KMS-11 (cell line): Measurements from ENCODE around the gene EXOC7.

Source experiments
- H2AFZ ChIP-seq: fragments of 200-600 bp; sonication (generic); 2 replicates; pipeline ENCODE4 v1.6.1; 2016; ENCODE audit warnings: antibody characterized with exemption, mixed run types, low read depth
- H3K27ac ChIP-seq: fragments of 200-600 bp; sonication (generic); 2 replicates; pipeline ENCODE4 v1.6.1; 2016; ENCODE audit warnings: mild to moderate bottlenecking, mixed run types
- H3K27me3 ChIP-seq: fragments of 200-600 bp; sonication (generic); 2 replicates; pipeline ENCODE4 v1.6.1; 2017; ENCODE audit warnings: mild to moderate bottlenecking, low read depth, mixed run types, moderate library complexity; ENCODE audit not compliant: insufficient read depth
- H3K36me3 ChIP-seq: fragments of 200-600 bp; sonication (generic); 2 replicates; pipeline ENCODE4 v1.6.1; 2017; ENCODE audit warnings: mild to moderate bottlenecking, mixed run types; ENCODE audit not compliant: insufficient read depth
- H3K4me1 ChIP-seq: fragments of 200-600 bp; sonication (generic); 2 replicates; pipeline ENCODE4 v1.6.1; 2016; ENCODE audit warnings: mild to moderate bottlenecking, low read depth, mixed run types; ENCODE audit not compliant: poor library complexity, severe bottlenecking
- H3K4me2 ChIP-seq: fragments of 200-600 bp; sonication (generic); 2 replicates; pipeline ENCODE4 v1.7.0; 2016; ENCODE audit warnings: mild to moderate bottlenecking, mixed run types
- H3K4me3 ChIP-seq: fragments of 200-600 bp; sonication (generic); IDR thresholded peaks from 2 replicates; pipeline ENCODE4 v1.6.1; 2017; ENCODE audit warnings: low read depth, low read length, mixed read lengths; ENCODE audit not compliant: insufficient read depth
- H3K79me2 ChIP-seq: fragments of 200-600 bp; sonication (generic); 2 replicates; pipeline ENCODE4 v1.6.1; 2016; ENCODE audit warnings: low read depth, mixed run types; ENCODE audit not compliant: insufficient read depth
- H3K9ac ChIP-seq: fragments of 200-600 bp; sonication (generic); 2 replicates; pipeline ENCODE4 v1.6.1; 2016; ENCODE audit warnings: mild to moderate bottlenecking, mixed run types
- H4K20me1 ChIP-seq: fragments of 200-600 bp; sonication (generic); 2 replicates; pipeline ENCODE4 v1.6.1; 2016; ENCODE audit warnings: mild to moderate bottlenecking, mixed run types; ENCODE audit not compliant: insufficient read depth
- CTCF ChIP-seq: fragments of 200-600 bp; sonication (generic); conservative IDR thresholded peaks from 2 replicates; pipeline ENCODE4 v1.6.1; 2017; ENCODE audit warnings: low read depth, mild to moderate bottlenecking, antibody characterized with exemption, low read length, moderate library complexity, mixed read lengths

EXOC7 gene

GRCh38 chr17:76034428-76035350, 68.9 kb downstream of the EXOC7 start:
- TF ChIP-seq CTCF: no peak
- H3K79me2 ChIP-seq: no peaks in the 10 kb centered on the region
- H3K4me3 ChIP-seq: no peak overlapping the region
- H3K27ac ChIP-seq: no peak overlapping the region
- no peak overlapping the region for H3K9ac ChIP-seq
- H3K27me3 ChIP-seq: no peaks in the 10 kb centered on the region
- H2AFZ ChIP-seq: no peak overlapping the region
- no peaks in the 10 kb centered on the region for H4K20me1 ChIP-seq
- H3K4me2 ChIP-seq: no peak overlapping the region
- no peaks in the 10 kb centered on the region; the same call in 1 of the 2 replicates for H3K36me3 ChIP-seq
- no peaks in the 10 kb centered on the region for H3K4me1 ChIP-seq

- Histone ChIP-seq H3K79me2 (no peaks in the 10 kb centered on the region), H2AFZ (no peak overlapping the region), H3K27me3 (no peaks in the 10 kb centered on the region), H3K4me2 (no peak overlapping the region), H4K20me1 (no peaks in the 10 kb centered on the region), H3K27ac (no peak overlapping the region), H3K9ac (no peak overlapping the region), H3K4me1 (no peaks in the 10 kb centered on the region), H3K36me3 (no peaks in the 10 kb centered on the region), H3K4me3 (no peak overlapping the region)
- TF ChIP-seq CTCF: no peak
These were observed 70.4 kb downstream of the EXOC7 start for GRCh38 chr17:76033139-76033538.

DNA sequence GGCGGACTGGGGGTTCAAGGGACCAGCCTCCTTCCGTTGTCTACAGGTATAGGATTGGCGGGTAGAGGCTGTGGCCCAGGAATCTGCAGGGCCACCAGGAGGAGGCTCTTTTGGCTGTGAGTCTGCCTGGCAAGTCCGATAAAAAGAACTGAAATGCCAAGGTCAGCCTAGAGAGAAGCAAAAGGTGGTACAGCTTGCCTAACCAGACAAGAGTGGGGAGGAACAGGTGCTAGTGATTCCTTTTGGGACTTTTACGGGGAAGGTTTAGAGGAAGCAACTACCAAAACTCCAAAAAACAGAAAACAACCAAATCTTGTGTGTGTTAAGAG, 70.8 kb downstream of the EXOC7 start:
- Histone ChIP-seq H3K27me3 (no peaks in the 10 kb centered on the region), H3K9ac (no peak overlapping the region), H2AFZ (no peak overlapping the region), H3K36me3 (no peaks in the 10 kb centered on the region), H4K20me1 (no peaks in the 10 kb centered on the region), H3K79me2 (no peaks in the 10 kb centered on the region), H3K27ac (no peak overlapping the region), H3K4me3 (no peak overlapping the region), H3K4me1 (no peaks in the 10 kb centered on the region), H3K4me2 (no peak overlapping the region)
- no peak for TF ChIP-seq CTCF

- Histone ChIP-seq H4K20me1 (no peaks in the 10 kb centered on the region), H3K79me2 (no peaks in the 10 kb centered on the region), H3K9ac (no peak overlapping the region), H3K27me3 (no peaks in the 10 kb centered on the region), H2AFZ (no peak overlapping the region), H3K4me3 (no peak overlapping the region), H3K4me2 (no peak overlapping the region), H3K27ac (no peak overlapping the region), H3K36me3 (no peaks in the 10 kb centered on the region), H3K4me1 (no peaks in the 10 kb centered on the region)
- no peak for TF ChIP-seq CTCF
These were observed 71.4 kb downstream of the EXOC7 start for GRCh38 chr17:76032073-76032779.
